SH-SY5Y (cell line): ENCODE results near the gene PHC2.

Experiments used
- GATA2 ChIP-seq: IDR thresholded peaks from 2 replicates; pipeline ENCODE4 v1.6.1; 2011; ENCODE audit warnings: mild to moderate bottlenecking, low read depth, low read length
- GATA3 ChIP-seq: IDR thresholded peaks from 2 replicates; pipeline ENCODE4 v1.6.1; 2011; ENCODE audit warnings: low read depth, mild to moderate bottlenecking, low read length, moderate library complexity

DNA sequence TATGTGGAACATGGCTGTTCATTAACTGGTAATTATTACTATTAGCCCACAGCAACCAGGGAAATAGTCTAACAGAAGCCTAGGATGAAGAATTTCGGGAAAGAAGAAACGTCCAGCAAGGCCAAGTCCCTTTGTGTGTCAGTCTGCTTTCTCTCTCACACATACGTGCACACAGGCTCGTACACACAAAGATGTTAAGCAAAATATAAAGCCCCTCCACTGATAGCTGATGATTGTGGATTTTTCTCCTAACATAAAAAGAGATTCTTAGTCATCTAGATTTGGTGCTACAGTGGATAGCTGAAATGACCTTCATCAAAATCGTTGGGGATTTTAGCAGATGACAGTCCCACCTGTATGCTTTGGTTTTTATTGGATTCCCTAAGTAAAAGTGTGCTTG, 67.9 kb downstream of the PHC2 start:
- TF ChIP-seq GATA2, result no peak
- no peak for TF ChIP-seq GATA3
